ENCODE data around the gene FOSL1. TPM values are rescaled to one million over a fixed set of nuclear protein-coding genes. Genes with fewer than 3 reads are reported as not detected.

The FOSL1 gene
- total and polyA plus RNA-seq, 2 of the 13 experiments (the other 11 are each of a cell fraction or from before 2014, with no cell fraction given) = 4.0 to 4.1 TPM

GRCh38 chr11:65854161-65854592, 46.0 kb downstream of the FOSL1 start (continued):
- TF ChIP-seq ZNF407 (CRISPR knock-in tag; IDR thresholded peaks at IDR 0.05; ENCODE audit: not compliant biosample characterization) = no peak
- no peak for TF ChIP-seq ZNF251 (CRISPR knock-in tag; IDR thresholded peaks at IDR 0.05)
- no peak for TF ChIP-seq ZGPAT (CRISPR knock-in tag; IDR thresholded peaks at IDR 0.05)
- TF ChIP-seq SPEN (CRISPR knock-in tag; IDR thresholded peaks at IDR 0.05; ENCODE audit: low read depth) = peak; percentile 42; the same call in 1 of the 2 replicates
- TF ChIP-seq ZNF264 (CRISPR knock-in tag; IDR thresholded peaks at IDR 0.05) = 0 out of 2 replicates have a peak, but pooled peaks have one; percentile 23
- TF ChIP-seq ZFAT (CRISPR knock-in tag; conservative IDR thresholded peaks at IDR 0.05) = no peak
- no peak for TF ChIP-seq ZNF318 (CRISPR knock-in tag; IDR thresholded peaks at IDR 0.05)
- peak; percentile 60; the same call in 1 of the 2 replicates for TF ChIP-seq THRA (CRISPR knock-in tag; IDR thresholded peaks at IDR 0.05; ENCODE audit: borderline replicate concordance)
